ENCODE measurements around the gene BCAS1.

GRCh38 chr20:53972179-53972578 is 98.2 kb downstream of the BCAS1 start:
- TF ChIP-seq CTCF (IDR thresholded peaks at IDR 0.05) (no peak), POLR2A (IDR thresholded peaks at IDR 0.05) (no peak)
